MG63 (cell line): ENCODE results near the gene LNX2. TPM values are rescaled to one million over a fixed set of nuclear protein-coding genes. Genes with fewer than 3 reads are reported as not detected.
A peak's percentile ranks its signal among the peaks of the same experiment; 100 is the strongest.
"Not testable (repeated sequence)": the region's sequence is repeated elsewhere in the genome, so short reads cannot be mapped to it uniquely, and the experiment has no call there.

Source experiments
- DNase-seq: peaks from one replicate; pipeline ENCODE4 v3.0.0-alpha.2; 2020
- H3K27me3 ChIP-seq: fragments of 250-450 bp; sonication (Bioruptor Pico); 2 replicates; pipeline ENCODE4 v1.5.1; 2020; ENCODE audit warnings: mild to moderate bottlenecking, moderate library complexity
- H3K36me3 ChIP-seq: fragments of 250-450 bp; sonication (Bioruptor Pico); 2 replicates; pipeline ENCODE4 v1.5.1; 2020; ENCODE audit warnings: mild to moderate bottlenecking, moderate library complexity
- H3K4me3 ChIP-seq: fragments of 250-450 bp; sonication (Bioruptor Pico); 2 replicates; pipeline ENCODE4 v1.5.1; 2020; ENCODE audit warnings: mild to moderate bottlenecking, moderate library complexity
- H3K9me3 ChIP-seq: fragments of 250-450 bp; sonication (Bioruptor Pico); 2 replicates; pipeline ENCODE4 v1.5.1; 2020; ENCODE audit warnings: mild to moderate bottlenecking, moderate library complexity
- total RNA-seq: library from RNA; depleted of rRNA; stranded (reverse); fragments of >200 nt; shearing (Covaris generic); gene quantifications from 2 replicates; pipeline ENCODE4 v1.2.3, GENCODE V29; 2014; ENCODE audit warnings: low replicate concordance

The LNX2 gene
- total RNA-seq, 1 experiment from 2014 or later, result 4.0 TPM

- no peak for DNase-seq
- no peaks in the 10 kb centered on the region for H3K27me3 ChIP-seq
- no peak overlapping the region for H3K4me3 ChIP-seq
- H3K36me3 ChIP-seq, result peaks cover 5% of the 10 kb centered on the region
- H3K9me3 ChIP-seq, result no peaks in the 10 kb centered on the region
Observed at GRCh38 chr13:27643334-27644132, 23.2 kb upstream of the LNX2 start.

GRCh38 chr13:27641711-27642502 is 21.6 kb upstream of the LNX2 start:
- H3K9me3 ChIP-seq, result no peaks in the 10 kb centered on the region
- H3K27me3 ChIP-seq, result no peaks in the 10 kb centered on the region
- DNase-seq, result no peak
- no peaks in the 10 kb centered on the region; the same call in 1 of the 2 replicates for H3K36me3 ChIP-seq
- H3K4me3 ChIP-seq, result no peak overlapping the region

- Histone ChIP-seq H3K4me3 (no peak overlapping the region), H3K27me3 (no peaks in the 10 kb centered on the region), H3K36me3 (peaks cover 2% of the 10 kb centered on the region), H3K9me3 (no peaks in the 10 kb centered on the region)
- no peak for DNase-seq
Observed at GRCh38 chr13:27639186-27639585, 18.9 kb upstream of the LNX2 start.

- H3K36me3 ChIP-seq, result peaks cover 2% of the 10 kb centered on the region
- H3K27me3 ChIP-seq, result no peaks in the 10 kb centered on the region
- H3K4me3 ChIP-seq, result no peak overlapping the region
- DNase-seq, result peak; percentile 72
- H3K9me3 ChIP-seq, result no peaks in the 10 kb centered on the region
Observed at GRCh38 chr13:27638521-27638920, 18.2 kb upstream of the LNX2 start.

- Histone ChIP-seq H3K9me3 (no peaks in the 10 kb centered on the region), H3K4me3 (no peak overlapping the region), H3K36me3 (peaks cover 5% of the 10 kb centered on the region), H3K27me3 (no peaks in the 10 kb centered on the region)
- DNase-seq, result no peak
Observed at GRCh38 chr13:27638001-27638400, 17.7 kb upstream of the LNX2 start.

GRCh38 chr13:27637289-27637626 is 16.9 kb upstream of the LNX2 start:
- Histone ChIP-seq H3K9me3 (no peaks in the 10 kb centered on the region), H3K27me3 (no peaks in the 10 kb centered on the region), H3K4me3 (no peak overlapping the region), H3K36me3 (peaks cover 5% of the 10 kb centered on the region)
- no peak for DNase-seq

- Histone ChIP-seq H3K27me3 (no peaks in the 10 kb centered on the region), H3K36me3 (peaks cover 7% of the 10 kb centered on the region), H3K4me3 (no peak overlapping the region), H3K9me3 (no peaks in the 10 kb centered on the region)
- DNase-seq, result no peak
Observed at GRCh38 chr13:27636589-27637288, 16.4 kb upstream of the LNX2 start.

- Histone ChIP-seq H3K36me3 (peaks cover 18% of the 10 kb centered on the region), H3K4me3 (no peak overlapping the region), H3K9me3 (no peaks in the 10 kb centered on the region), H3K27me3 (no peaks in the 10 kb centered on the region)
- no peak for DNase-seq
Observed at GRCh38 chr13:27635266-27635665, 14.9 kb upstream of the LNX2 start.

- no peak overlapping the region for H3K4me3 ChIP-seq
- H3K27me3 ChIP-seq, result no peaks in the 10 kb centered on the region
- H3K36me3 ChIP-seq, result peaks cover 20% of the 10 kb centered on the region
- no peaks in the 10 kb centered on the region for H3K9me3 ChIP-seq
- DNase-seq, result no peak
Observed at GRCh38 chr13:27634791-27635190, 14.5 kb upstream of the LNX2 start.

- no peak for DNase-seq
- H3K4me3 ChIP-seq, result no peak overlapping the region
- no peaks in the 10 kb centered on the region for H3K27me3 ChIP-seq
- no peaks in the 10 kb centered on the region for H3K9me3 ChIP-seq
- peaks cover 20% of the 10 kb centered on the region for H3K36me3 ChIP-seq
Observed at GRCh38 chr13:27634231-27634630, 13.9 kb upstream of the LNX2 start.

- H3K9me3 ChIP-seq, result no peaks in the 10 kb centered on the region
- no peak for DNase-seq
- peaks cover 20% of the 10 kb centered on the region for H3K36me3 ChIP-seq
- H3K4me3 ChIP-seq, result no peak overlapping the region
- no peaks in the 10 kb centered on the region for H3K27me3 ChIP-seq
Observed at GRCh38 chr13:27632648-27633047, 12.3 kb upstream of the LNX2 start.

- Histone ChIP-seq H3K36me3 (peaks cover 20% of the 10 kb centered on the region), H3K9me3 (no peaks in the 10 kb centered on the region), H3K27me3 (no peaks in the 10 kb centered on the region), H3K4me3 (no peak overlapping the region)
- no peak for DNase-seq
Observed at GRCh38 chr13:27632214-27632613, 11.9 kb upstream of the LNX2 start.

- Histone ChIP-seq H3K9me3 (no peaks in the 10 kb centered on the region), H3K4me3 (no peak overlapping the region), H3K27me3 (no peaks in the 10 kb centered on the region), H3K36me3 (peaks cover 22% of the 10 kb centered on the region)
- no peak for DNase-seq
Observed at GRCh38 chr13:27631665-27632064, 11.3 kb upstream of the LNX2 start.

GRCh38 chr13:27631156-27631555 is 10.8 kb upstream of the LNX2 start:
- Histone ChIP-seq H3K27me3 (no peaks in the 10 kb centered on the region), H3K9me3 (no peaks in the 10 kb centered on the region), H3K4me3 (no peak overlapping the region), H3K36me3 (peaks cover 25% of the 10 kb centered on the region)
- DNase-seq, result no peak

- H3K36me3 ChIP-seq, result peaks cover 43% of the 10 kb centered on the region
- not testable (repeated sequence) for H3K9me3 ChIP-seq, H3K4me3 ChIP-seq, H3K27me3 ChIP-seq, DNase-seq
Observed at GRCh38 chr13:27628766-27629165, 8.4 kb upstream of the LNX2 start.

GRCh38 chr13:27628081-27628480 is 7.8 kb upstream of the LNX2 start:
- no peaks in the 10 kb centered on the region for H3K9me3 ChIP-seq
- no peak overlapping the region for H3K4me3 ChIP-seq
- no peak for DNase-seq
- H3K36me3 ChIP-seq, result peaks cover 47% of the 10 kb centered on the region
- H3K27me3 ChIP-seq, result no peaks in the 10 kb centered on the region

GRCh38 chr13:27627380-27627779 is 7.1 kb upstream of the LNX2 start:
- no peaks in the 10 kb centered on the region for H3K9me3 ChIP-seq
- H3K27me3 ChIP-seq, result no peaks in the 10 kb centered on the region
- DNase-seq, result no peak
- H3K36me3 ChIP-seq, result peaks cover 54% of the 10 kb centered on the region
- H3K4me3 ChIP-seq, result no peak overlapping the region
